BLaER1 treated with 17β-estradiol and CSF1 and Interleukin-3, amounts not matched to agents 10 nM and 100 nM (cell line): ENCODE data around the gene KRT38.

Experiments used
- H3K27ac ChIP-seq, 11 experiments: shearing (Covaris generic); formaldehyde crosslinking; 2 replicates each; pipeline ENCODE4 v1.8.1; 2022
- H3K27me3 ChIP-seq, 11 experiments: shearing (Covaris generic); formaldehyde crosslinking; 2 replicates each; pipeline ENCODE4 v1.8.1; 2022
- H3K36me3 ChIP-seq, 11 experiments: shearing (Covaris generic); formaldehyde crosslinking; 2 replicates each; pipeline ENCODE4 v1.8.1; 2022
- H3K4me1 ChIP-seq, 10 experiments: shearing (Covaris generic); formaldehyde crosslinking; 2 replicates each; pipeline ENCODE4 v1.8.1; 2022
- H3K4me2 ChIP-seq, 11 experiments: shearing (Covaris generic); formaldehyde crosslinking; 2 replicates each; pipeline ENCODE4 v1.8.1; 2022
- H3K4me3 ChIP-seq, 10 experiments: shearing (Covaris generic); formaldehyde crosslinking; 2 replicates each; pipeline ENCODE4 v1.8.1; 2022
- H3K9ac ChIP-seq, 11 experiments: shearing (Covaris generic); formaldehyde crosslinking; 2 replicates each; pipeline ENCODE4 v1.8.1; 2022
- H3K9me3 ChIP-seq, 11 experiments: shearing (Covaris generic); formaldehyde crosslinking; replicated peaks in 1 of 11; 2 replicates each; pipeline ENCODE4 v1.8.1; 2022
- H4K20me1 ChIP-seq, 11 experiments: shearing (Covaris generic); formaldehyde crosslinking; 2 replicates each; pipeline ENCODE4 v1.8.1; 2022
- Cebpa-rat ChIP-seq, 11 experiments: shearing (Covaris generic); IDR thresholded peaks; 2 replicates each; pipeline ENCODE4 v1.8.1; 2022

KRT38 gene

DNA sequence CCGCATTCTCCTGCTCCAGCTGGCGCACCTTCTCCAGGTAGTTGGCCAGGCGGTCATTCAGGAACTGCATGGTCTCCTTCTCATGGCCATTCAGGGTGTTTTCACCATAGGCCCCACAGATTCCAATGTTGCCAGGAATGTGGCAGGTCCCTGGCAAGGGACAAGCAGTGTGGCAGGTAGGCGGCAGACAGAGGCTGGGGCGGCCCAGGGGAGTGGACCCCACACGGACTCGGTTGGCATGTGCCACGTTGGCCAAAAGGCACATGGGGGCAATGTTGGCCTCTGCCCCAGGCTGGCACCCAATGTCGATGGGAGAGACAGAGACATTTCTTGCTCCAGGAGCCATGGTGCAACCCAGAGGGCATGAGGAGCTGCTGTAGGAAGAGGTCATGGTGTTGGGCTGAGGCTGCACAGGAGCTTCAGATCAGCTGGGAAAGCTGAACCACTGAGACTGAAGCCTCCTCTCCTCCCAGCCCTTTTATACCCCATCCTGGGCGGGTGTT is at the start of gene KRT38:
KRT38 (minus strand) TSS at position 453 of the 503 bp plus-strand sequence; CDS start at position 391, 62 bp downstream.
- Histone ChIP-seq H3K36me3 (no peaks in the 10 kb centered on the region), H3K4me2 (no peak within 1 kb of the TSS), H3K27me3 (no peaks in the 10 kb centered on the region), H3K9me3 (no peaks in the 10 kb centered on the region), H3K4me1 (no peaks in the 10 kb centered on the region), H4K20me1 (no peaks in the 10 kb centered on the region), H3K27ac (no peak within 1 kb of the TSS), H3K4me3 (no peak within 1 kb of the TSS), H3K9ac (no peak within 1 kb of the TSS)
- no peak for TF ChIP-seq Cebpa-rat (IDR thresholded peaks at IDR 0.05)

DNA sequence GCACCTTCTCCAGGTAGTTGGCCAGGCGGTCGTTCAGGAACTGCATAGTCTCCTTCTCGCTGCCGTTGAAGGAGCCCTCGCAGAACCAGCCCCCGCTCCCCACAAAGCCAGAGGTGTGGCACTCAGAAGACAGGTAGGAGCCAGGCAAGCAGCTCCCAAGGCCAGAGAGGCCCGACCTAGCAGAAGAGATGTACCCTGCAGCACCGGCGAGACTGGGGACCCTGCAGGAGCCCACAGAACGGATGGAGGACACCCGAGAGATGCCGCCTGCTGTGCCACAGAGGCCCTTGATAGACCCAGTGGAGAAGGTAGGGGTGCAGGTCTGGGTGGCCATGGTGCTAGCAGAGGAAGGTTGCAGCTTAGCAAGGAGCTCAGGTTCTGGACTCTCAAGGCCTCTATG is 48.7 kb upstream of the KRT38 start, which contains the start of gene KRT36:
KRT36 (minus strand) TSS at position 380 of the 400 bp plus-strand sequence; CDS start at position 334, 46 bp downstream.
- H3K4me3 ChIP-seq: no peak within 1 kb of the TSS
- H3K9me3 ChIP-seq: no peaks in the 10 kb centered on the region
- H4K20me1 ChIP-seq: no peaks in the 10 kb centered on the region
- peak within 1 kb of the TSS in 4 of 11 experiments; percentile 6 to 71 (median 62); a peak in 7 of 22 replicates for H3K27ac ChIP-seq
- H3K36me3 ChIP-seq: no peaks in the 10 kb centered on the region
- H3K27me3 ChIP-seq: no peaks in the 10 kb centered on the region
- H3K4me1 ChIP-seq: peaks cover 4 to 45% (median 16%) of the 10 kb centered on the region in 10 experiments; a peak in 16 of 20 replicates
- peak within 1 kb of the TSS in 2 of 11 experiments; percentile 7 to 50; a peak in 3 of 22 replicates for H3K9ac ChIP-seq
- no peak for TF ChIP-seq Cebpa-rat (IDR thresholded peaks at IDR 0.05)
- peak within 1 kb of the TSS in 10 of 11 experiments; percentile 12 to 79 (median 52); a peak in 17 of 22 replicates for H3K4me2 ChIP-seq

- H4K20me1 ChIP-seq: no peaks in the 10 kb centered on the region
- H3K4me2 ChIP-seq: no peak overlapping the region
- no peak overlapping the region for H3K9ac ChIP-seq
- no peaks in the 10 kb centered on the region for H3K9me3 ChIP-seq
- H3K27ac ChIP-seq: no peak overlapping the region
- H3K4me3 ChIP-seq: no peak overlapping the region
- no peaks in the 10 kb centered on the region for H3K27me3 ChIP-seq
- H3K4me1 ChIP-seq: peaks cover 4 to 28% (median 11%) of the 10 kb centered on the region in 10 experiments; a peak in 16 of 20 replicates
- no peaks in the 10 kb centered on the region for H3K36me3 ChIP-seq
- no peak for TF ChIP-seq Cebpa-rat (IDR thresholded peaks at IDR 0.05)
Measured at GRCh38 chr17:41486809-41487530, 46.2 kb upstream of the KRT38 start.

DNA sequence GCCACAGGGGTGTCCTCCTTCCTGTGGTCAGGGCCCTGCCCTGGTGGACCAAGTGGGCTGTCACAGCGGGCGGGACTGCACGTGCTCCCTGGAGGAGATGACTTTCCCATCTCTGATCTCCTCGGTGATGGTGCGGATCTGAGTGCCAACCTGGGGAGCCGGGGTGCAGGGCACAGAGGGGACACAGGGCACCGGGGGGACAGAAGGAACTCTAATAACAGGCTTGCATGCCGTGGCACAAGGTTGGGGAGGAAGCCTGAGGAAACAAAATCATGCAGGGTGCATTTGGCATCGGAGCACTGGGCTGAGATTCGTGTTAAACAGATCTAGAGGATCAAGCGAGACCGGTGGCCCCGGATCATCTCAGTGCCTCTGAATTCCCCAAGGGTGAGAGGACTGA is 45.5 kb upstream of the KRT38 start:
- Histone ChIP-seq H3K9ac (no peak overlapping the region), H3K4me2 (no peak overlapping the region), H3K4me1 (peaks cover 4 to 21% (median 11%) of the 10 kb centered on the region in 10 experiments; a peak in 16 of 20 replicates), H3K9me3 (no peaks in the 10 kb centered on the region), H3K36me3 (no peaks in the 10 kb centered on the region), H3K27me3 (no peaks in the 10 kb centered on the region), H4K20me1 (no peaks in the 10 kb centered on the region), H3K4me3 (no peak overlapping the region), H3K27ac (no peak overlapping the region)
- TF ChIP-seq Cebpa-rat (IDR thresholded peaks at IDR 0.05): no peak

- H3K9ac ChIP-seq: no peak overlapping the region
- H3K4me2 ChIP-seq: no peak overlapping the region
- H3K4me1 ChIP-seq: peaks cover 3 to 14% (median 8%) of the 10 kb centered on the region in 10 experiments; a peak in 16 of 20 replicates
- no peaks in the 10 kb centered on the region for H3K9me3 ChIP-seq
- H4K20me1 ChIP-seq: no peaks in the 10 kb centered on the region
- no peak overlapping the region for H3K4me3 ChIP-seq
- H3K27me3 ChIP-seq: no peaks in the 10 kb centered on the region
- TF ChIP-seq Cebpa-rat (IDR thresholded peaks at IDR 0.05): no peak
- H3K27ac ChIP-seq: no peak overlapping the region
- H3K36me3 ChIP-seq: no peaks in the 10 kb centered on the region
Measured at GRCh38 chr17:41484920-41485904, 44.4 kb upstream of the KRT38 start.

GRCh38 chr17:41483991-41484826 is 43.4 kb upstream of the KRT38 start:
- Histone ChIP-seq H3K4me2 (no peak overlapping the region), H3K4me3 (no peak overlapping the region), H3K27me3 (no peaks in the 10 kb centered on the region), H3K9me3 (no peaks in the 10 kb centered on the region), H3K36me3 (no peaks in the 10 kb centered on the region), H3K9ac (no peak overlapping the region), H3K27ac (no peak overlapping the region), H4K20me1 (no peaks in the 10 kb centered on the region), H3K4me1 (peaks cover 0 to 13% (median 9%) of the 10 kb centered on the region in 10 experiments; a peak in 13 of 20 replicates)
- TF ChIP-seq Cebpa-rat (IDR thresholded peaks at IDR 0.05): no peak

GRCh38 chr17:41483531-41483930 is 42.7 kb upstream of the KRT38 start:
- TF ChIP-seq Cebpa-rat (IDR thresholded peaks at IDR 0.05): no peak
- no peaks in the 10 kb centered on the region for H3K27me3 ChIP-seq
- peaks cover 0 to 13% (median 9%) of the 10 kb centered on the region in 10 experiments; a peak in 13 of 20 replicates for H3K4me1 ChIP-seq

GRCh38 chr17:41481036-41481435 is 40.3 kb upstream of the KRT38 start, which contains the start of gene KRT35:
Gene KRT35 (minus strand): TSS chr17:41481151. CDS start chr17:41481097, 54 bp downstream.
- no peak within 1 kb of the TSS for H3K27ac ChIP-seq
- no peaks in the 10 kb centered on the region for H3K36me3 ChIP-seq
- H4K20me1 ChIP-seq: no peaks in the 10 kb centered on the region
- H3K4me1 ChIP-seq: peaks cover 0 to 13% (median 9%) of the 10 kb centered on the region in 10 experiments; a peak in 13 of 20 replicates
- H3K27me3 ChIP-seq: no peaks in the 10 kb centered on the region
- H3K9ac ChIP-seq: no peak within 1 kb of the TSS
- H3K4me2 ChIP-seq: peak within 1 kb of the TSS in 6 of 11 experiments; percentile 2 to 64 (median 60); a peak in 12 of 22 replicates
- H3K9me3 ChIP-seq: no peaks in the 10 kb centered on the region
- H3K4me3 ChIP-seq: no peak within 1 kb of the TSS
- TF ChIP-seq Cebpa-rat (IDR thresholded peaks at IDR 0.05): no peak

More at GRCh38 chr17:41483531-41483930, 42.7 kb upstream of the KRT38 start:
- Histone ChIP-seq H3K9me3 (no peaks in the 10 kb centered on the region), H4K20me1 (no peaks in the 10 kb centered on the region), H3K9ac (no peak overlapping the region), H3K4me3 (no peak overlapping the region), H3K4me2 (no peak overlapping the region), H3K27ac (no peak overlapping the region), H3K36me3 (no peaks in the 10 kb centered on the region)
